NCI-H2107 treated with DMSO at 0.1 percent for 48 hours (cell line): ENCODE measurements around the gene DAAM1.

Experiments used
- DNase-seq: peaks from one replicate; lab custom pipeline; 2025; ENCODE audit not compliant: unreplicated experiment; lab: John Stamatoyannopoulos, UW

Gene DAAM1

GRCh38 chr14:59358784-59359183 is 170.3 kb downstream of the DAAM1 start:
- no peak for DNase-seq

- DNase-seq = peak; percentile 89
Measured at GRCh38 chr14:59359431-59360124, 171.1 kb downstream of the DAAM1 start.

- DNase-seq = no peak
Measured at GRCh38 chr14:59360233-59360632, 171.8 kb downstream of the DAAM1 start.

DNA sequence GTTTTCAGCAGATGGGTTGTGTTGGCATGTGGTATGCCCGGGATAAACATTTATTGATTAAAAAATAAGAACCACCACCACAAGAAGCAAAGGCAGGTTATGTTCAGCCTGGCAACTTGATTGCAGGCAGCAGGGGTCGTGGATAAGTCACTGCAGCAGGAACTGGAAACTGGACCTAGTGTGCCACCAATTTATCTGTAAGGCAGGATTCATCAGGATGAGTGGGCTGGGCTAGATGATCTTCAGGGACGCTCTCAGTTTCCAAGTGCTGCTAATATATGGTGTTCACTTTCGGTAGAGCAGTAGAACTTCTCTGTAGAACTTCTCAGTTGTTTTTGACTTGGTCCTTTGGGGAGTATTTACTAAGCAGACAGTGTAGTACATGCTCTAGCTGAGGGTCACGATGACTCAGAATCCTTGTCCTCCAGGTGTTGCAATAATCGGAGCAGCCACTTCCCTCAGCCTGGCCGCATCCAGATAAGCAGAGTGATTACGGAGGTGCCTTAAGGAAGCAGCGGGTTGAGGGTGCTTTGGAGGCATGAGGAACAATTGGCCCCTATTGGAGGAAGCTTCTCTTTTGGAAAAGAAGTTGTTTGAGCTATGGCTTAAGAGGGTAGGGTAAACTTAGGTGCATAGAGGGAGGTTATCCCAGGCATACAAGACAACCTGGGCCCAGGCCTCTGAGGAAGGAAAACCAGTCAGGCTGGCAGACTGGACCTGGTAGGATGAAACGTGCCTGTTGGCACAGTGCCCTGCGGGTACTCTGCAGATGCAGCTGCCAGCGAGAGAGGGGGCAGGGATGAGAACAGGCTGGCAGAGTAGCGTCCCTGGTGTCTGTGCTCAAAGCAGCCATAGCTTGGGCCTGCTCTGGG is 172.7 kb downstream of the DAAM1 start:
- peak; percentile 99 for DNase-seq

- no peak for DNase-seq
Measured at GRCh38 chr14:59362513-59362912, 174.0 kb downstream of the DAAM1 start.

DNA sequence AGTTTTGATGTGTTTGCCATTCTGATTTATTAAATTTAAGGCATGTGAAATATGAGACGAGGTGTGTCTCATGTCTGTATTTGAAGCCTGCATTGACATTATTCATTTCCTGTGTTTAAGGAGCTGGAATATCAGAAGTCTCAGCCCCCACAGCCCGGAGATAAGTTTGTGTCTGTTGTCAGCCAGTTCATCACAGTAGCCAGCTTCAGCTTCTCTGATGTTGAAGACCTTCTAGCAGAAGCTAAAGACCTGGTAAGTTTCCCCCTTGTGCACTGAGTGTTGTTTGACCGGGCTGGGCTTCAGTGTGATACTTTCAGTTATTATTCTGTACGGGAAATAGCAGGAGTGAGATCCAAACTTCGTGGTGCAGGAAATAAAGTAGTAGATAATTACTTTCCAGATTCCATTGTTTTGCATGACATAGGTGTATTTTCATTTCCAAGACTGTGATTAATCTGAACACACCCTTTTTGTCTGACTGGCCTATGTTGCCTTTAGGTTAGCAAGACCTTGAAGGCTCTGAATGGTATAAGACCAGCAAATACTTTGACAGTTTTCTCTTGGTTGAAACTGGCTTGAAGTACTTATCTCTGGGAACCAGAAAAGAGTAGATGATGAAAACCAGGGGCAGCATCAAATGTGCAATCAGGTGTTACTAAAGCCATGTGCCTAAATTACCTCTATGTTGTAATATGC is 175.2 kb downstream of the DAAM1 start:
- DNase-seq = no peak

GRCh38 chr14:59370158-59370742 is 181.8 kb downstream of the DAAM1 start:
- no peak for DNase-seq

GRCh38 chr14:59371771-59372170 is 183.3 kb downstream of the DAAM1 start:
- no peak for DNase-seq

DNA sequence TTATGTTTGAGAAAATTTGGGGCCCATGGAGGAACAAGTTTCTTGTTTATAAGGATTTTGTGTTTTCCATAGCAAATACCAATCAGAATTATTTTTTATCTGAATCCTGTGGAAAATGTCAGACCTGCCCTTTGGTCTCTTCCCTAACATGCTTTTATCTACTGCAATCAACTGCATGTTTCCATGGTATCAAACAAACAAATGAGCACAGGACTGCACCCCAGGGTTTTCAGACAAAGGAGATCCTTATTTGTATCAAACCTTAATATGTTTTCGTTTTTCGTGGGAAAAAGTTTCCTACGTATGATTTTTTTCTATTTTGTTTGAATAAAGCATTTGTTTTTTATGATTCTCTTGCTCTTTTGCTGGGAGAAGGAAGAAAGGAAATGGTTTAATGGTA is 185.6 kb downstream of the DAAM1 start:
- DNase-seq = no peak

- no peak for DNase-seq
Measured at GRCh38 chr14:59376686-59377085, 188.2 kb downstream of the DAAM1 start.

GRCh38 chr14:59377491-59377890 is 189.0 kb downstream of the DAAM1 start:
- no peak for DNase-seq

DNA sequence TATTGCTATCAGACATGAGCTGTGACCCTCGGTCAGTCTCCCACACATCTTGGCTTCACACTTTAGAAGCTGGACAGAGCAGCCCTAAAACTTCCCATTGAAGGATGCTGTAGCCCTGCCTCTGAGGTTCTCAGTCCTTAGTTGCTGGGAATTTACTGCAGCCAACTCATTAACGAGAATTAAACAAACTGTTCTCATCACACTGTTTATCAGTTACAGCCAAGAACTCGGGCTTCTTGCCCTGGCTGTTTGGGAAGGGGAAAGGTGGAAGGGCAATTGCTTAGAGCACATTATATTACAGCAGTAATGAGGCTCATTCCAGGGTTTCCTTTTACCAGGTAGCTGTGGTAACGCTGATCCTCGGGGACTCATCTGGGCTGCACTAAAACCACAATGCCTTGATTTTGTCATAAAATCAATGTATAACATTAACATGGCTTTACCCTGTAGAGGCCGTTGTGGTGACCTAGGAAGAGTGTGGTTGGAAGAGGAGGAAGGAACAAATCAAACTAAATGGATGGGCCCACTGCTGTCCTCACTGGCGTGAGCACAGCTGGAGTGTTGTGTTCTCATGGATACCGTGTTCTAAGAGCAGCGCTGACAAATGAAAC is 189.6 kb downstream of the DAAM1 start:
- DNase-seq = peak; percentile 92

DNA sequence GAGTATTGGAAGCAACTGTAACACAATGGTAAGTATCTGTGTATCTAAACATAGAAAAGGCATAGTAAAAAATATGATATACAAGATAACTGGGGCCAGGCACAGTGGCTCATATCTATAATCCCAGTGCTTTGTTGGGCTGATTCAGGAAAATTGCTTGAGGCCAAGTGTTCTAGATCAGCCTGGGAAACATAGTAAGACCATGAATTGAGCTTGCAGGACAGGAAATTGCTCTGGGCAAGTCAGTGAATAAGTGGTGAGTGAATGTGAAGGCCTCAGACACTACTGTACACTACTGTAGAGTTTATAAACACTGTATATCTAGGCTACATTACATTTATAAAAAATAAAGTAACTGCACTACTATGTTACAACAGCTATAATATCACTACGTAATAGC is 201.5 kb downstream of the DAAM1 start:
- no peak for DNase-seq

- DNase-seq = no peak
Measured at GRCh38 chr14:59391388-59391787, 202.9 kb downstream of the DAAM1 start.

GRCh38 chr14:59394268-59394667 is 205.8 kb downstream of the DAAM1 start:
- no peak for DNase-seq

GRCh38 chr14:59395672-59396071 is 207.2 kb downstream of the DAAM1 start:
- DNase-seq = no peak

DNA sequence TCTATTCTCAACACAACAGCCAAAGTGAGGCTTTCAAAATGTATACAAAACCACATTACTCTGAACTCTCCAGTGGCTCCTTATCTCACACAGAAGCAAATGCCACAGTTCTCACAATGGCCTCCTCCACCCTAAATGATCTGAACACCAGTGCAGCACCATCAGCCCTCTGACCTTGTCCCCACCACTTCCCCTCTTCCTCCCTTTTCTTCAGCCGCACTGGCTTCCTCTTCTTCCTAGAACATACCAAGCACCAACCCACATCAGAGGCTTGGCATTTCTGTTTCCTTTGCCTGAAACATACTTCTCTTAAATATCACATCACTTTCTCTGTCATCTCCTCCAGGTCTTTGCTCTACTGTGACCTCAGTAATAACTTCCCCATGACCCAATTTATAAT is 210.4 kb downstream of the DAAM1 start:
- no peak for DNase-seq

- no peak for DNase-seq
Measured at GRCh38 chr14:59406454-59407245, 218.2 kb downstream of the DAAM1 start.

GRCh38 chr14:59407246-59408010 is 219.0 kb downstream of the DAAM1 start:
- DNase-seq = no peak
